ENCODE measurements around the gene NR1D1.

The NR1D1 gene

DNA sequence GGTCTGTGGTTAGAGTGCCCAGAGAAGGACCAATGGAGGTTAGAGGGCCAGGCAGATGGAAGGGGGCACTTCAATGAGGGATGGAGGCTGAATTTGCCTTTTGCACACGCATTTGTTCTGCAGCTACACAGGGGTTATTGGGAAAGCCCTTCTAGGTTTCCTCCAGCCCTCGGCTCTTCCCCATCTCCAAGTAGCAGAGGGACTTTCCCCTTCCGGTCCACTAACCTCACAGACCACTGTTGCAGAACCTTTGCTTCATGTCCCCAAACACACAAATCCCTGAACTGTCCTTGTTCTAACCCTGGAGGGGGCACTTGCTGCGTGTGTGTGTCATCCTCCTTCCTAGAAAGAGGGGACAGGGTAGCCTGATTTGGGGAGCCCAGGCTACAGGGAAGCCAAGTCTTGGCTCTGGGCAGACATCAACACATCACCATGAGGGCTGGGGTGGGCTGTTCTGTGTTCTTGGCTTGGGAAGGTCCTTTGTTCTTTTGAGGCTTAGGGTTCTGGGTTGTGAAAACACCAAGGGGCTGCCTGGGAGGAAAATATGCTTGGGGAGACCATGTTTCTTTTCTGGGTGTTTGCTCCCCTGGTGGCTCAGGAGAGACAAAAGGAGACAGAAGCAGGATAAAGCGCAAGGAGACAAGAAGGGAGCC lies 7.3 kb upstream of the NR1D1 start:
- TF ChIP-seq JUND (IDR thresholded peaks at IDR 0.05; ENCODE audit: low read depth) = no peak
- in situ Hi-C loops (cut with HindIII; ENCODE audit: low pct_unique_long_range_greater_than_20kb, low sequenced_read_pairs) = no loop called here
- no peak for DNase-seq (ENCODE audit: low read depth in 1 of 2, low spot score in 1 of 2)

DNA sequence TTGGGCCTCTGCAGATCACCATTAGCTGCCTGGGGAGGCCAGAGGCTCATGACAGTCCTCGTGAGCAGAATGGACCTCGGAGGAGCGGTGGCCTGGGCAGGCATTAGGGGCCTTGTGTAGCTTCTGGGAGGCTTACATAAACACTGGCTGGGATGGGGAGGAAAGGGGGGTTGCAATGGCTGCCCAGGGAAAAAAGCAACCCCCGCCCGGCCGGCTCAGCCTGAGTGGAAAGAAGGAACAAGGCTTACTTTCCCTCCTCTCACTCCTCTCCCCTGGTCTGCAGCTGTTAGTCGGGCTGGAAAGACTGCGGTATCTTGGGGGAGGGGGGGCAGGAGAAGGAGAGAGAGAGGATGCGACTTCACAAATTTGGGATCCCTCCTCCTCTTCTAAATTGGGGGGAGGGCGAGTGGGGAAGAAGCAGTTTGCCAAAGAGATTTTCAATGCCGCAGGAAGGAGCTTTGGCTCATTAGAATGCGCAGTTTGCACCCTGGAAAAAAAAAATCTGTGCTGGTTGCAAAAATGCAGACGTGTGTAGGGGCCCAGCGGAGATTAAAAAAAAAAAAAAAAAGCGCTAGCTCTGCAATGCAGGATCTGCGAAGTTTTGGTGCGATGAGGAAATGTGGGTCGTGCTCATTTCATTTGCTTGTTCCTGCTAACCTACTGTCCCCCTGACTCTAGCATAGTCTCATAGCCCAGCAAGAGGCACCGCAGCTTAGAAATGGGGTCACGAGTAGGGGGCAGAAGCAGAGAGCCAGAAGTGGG lies 6.6 kb upstream of the NR1D1 start:
- DNase-seq (ENCODE audit: low read depth in 1 of 2, low spot score in 1 of 2) = no peak
- TF ChIP-seq JUND (IDR thresholded peaks at IDR 0.05; ENCODE audit: low read depth) = no peak
- in situ Hi-C loops (cut with HindIII; ENCODE audit: low pct_unique_long_range_greater_than_20kb, low sequenced_read_pairs) = no loop called here

DNA sequence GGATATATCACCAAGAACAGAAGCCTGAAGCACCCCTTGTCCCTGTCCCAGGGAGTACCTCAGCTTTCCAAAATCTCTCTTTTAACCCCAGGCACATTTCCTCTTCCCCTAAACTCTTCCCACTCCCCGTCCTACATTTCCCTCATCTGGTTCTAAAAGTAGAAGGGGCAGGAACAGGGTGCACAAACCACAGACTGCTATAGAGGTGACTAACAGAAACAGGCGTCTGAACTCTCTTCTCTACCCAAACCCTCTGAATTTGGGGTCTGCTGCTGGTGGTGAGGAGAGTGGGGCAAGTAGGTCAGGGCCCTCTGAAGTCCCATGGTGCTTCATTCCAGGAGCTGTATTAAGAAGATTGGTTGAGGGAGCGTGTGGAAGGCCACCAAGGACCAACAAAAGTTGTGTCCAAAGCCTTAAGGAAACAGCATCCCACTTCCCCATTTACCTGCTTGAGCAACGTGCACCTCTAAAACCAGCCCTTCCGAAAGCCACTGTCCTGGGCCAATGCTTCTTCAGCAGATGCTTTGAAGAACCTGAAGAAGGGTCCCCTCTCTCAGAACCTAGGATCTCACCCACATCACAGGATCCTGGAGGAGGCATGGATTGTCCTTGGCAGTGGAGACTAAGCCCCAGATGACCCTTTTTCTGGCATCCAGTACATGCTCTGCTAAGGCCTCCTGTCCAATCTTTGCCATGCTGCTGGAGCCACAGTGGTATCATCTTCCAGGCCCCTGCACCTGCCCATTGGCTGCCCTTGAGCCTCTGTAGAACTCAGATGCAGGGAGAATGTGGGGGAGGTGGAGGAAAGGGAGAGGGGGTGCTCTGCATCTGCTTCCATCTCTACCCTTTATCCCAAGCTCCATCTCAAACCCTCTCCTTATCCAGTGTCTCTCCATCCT lies 5.7 kb upstream of the NR1D1 start:
- no peak for DNase-seq (ENCODE audit: low read depth in 1 of 2, low spot score in 1 of 2)
- TF ChIP-seq JUND (IDR thresholded peaks at IDR 0.05; ENCODE audit: low read depth) = no peak
- in situ Hi-C loops (cut with HindIII; ENCODE audit: low pct_unique_long_range_greater_than_20kb, low sequenced_read_pairs) = no loop called here

DNA sequence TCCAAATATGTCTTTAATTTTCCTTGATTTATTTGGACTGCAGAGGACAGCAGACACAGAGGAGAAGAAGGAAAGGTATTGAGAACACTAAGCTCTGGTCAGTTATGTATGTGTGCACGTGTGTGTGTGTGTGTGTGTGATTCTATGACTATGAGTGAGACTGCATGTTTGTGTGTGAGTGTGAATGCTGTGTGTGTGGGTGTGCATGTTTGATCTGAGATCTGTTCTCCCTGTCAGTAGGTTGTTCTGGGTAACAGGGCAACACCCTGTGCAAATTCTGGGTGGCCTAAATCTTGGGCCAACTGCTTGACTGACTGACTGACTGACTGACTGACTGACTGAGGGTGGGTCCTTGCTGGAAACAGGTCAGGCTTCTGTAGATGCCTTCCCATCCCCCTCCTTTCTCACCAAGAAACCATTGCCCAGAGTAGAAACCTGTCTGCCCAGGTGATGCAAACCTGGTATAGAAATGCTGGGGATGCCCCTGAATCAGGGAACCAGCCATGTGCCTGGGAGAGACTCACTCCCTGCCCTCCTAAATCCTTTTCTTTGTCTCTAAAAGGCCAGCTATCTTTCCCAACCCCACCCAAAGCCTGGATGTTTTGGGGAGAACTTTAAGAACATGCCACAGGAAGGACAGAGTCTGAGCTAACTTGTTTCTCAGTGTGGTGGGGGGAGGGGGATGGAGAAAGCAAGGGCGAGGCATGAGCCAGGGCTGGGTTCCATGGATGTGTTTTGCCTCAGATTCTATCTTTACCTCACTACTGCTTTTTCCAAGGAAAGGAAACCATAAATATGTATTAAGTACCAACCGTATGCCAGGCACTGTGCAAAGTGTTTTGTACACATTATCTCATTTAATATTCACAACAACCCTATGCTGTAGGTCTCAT lies 4.5 kb upstream of the NR1D1 start:
- in situ Hi-C loops (cut with HindIII; ENCODE audit: low pct_unique_long_range_greater_than_20kb, low sequenced_read_pairs) = no loop called here
- no peak for TF ChIP-seq JUND (IDR thresholded peaks at IDR 0.05; ENCODE audit: low read depth)
- peak in 1 of 2 experiments; percentile 48 for DNase-seq (ENCODE audit: low read depth in 1 of 2, low spot score in 1 of 2)

DNA sequence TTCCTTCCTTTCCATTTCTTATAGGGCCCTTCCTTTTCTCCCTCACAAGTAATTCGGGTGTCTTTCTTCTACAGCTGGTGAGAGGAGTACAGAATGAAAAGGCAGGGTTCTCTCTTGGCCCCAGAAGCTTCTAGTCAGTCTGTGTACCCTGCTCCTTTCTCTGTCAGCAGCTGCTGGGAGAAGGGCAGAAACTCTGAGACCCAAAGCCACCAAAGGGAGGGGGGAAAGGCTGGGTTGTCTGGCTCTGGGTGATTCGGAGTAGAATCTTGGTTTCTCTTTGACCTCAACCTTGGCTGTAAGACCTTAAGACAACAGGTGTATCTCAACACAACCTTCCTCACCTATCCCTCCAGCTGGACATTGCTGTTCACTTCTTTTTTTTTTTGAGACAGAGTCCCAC lies 3.3 kb upstream of the NR1D1 start:
- in situ Hi-C loops (cut with HindIII; ENCODE audit: low pct_unique_long_range_greater_than_20kb, low sequenced_read_pairs) = no loop called here
- DNase-seq (ENCODE audit: low read depth in 1 of 2, low spot score in 1 of 2) = no peak
- TF ChIP-seq JUND (IDR thresholded peaks at IDR 0.05; ENCODE audit: low read depth) = no peak

DNA sequence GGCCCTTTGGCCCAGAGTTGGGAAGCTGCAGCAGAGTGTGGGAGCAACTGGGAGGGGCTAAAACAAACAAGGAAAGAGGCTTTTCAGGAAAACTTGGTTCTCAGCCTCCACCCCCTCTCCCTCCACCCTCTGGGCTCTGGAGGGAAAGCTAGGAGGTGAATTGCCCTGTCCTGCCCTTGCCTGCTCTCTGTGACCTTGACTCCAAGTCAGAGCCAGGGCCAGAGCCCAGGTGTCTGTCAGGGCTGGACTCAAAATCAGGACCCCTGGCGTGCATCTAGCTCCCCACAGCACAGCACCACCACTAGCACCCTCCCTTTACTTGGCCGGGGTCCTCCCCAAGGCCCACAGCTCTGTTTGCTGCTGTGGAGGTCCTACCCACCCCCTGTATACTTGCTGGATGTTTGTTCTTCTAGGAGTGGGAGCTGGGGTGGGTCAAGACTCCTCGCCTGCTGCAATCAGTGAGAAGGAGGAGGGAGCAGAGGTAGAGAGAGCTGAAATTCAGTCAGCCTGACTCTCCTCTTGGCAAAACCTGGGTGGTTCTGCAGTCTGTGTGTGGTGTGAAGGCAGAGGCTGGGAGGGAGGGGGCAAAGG lies 2.8 kb upstream of the NR1D1 start:
- no peak for DNase-seq (ENCODE audit: low read depth in 1 of 2, low spot score in 1 of 2)
- no peak for TF ChIP-seq JUND (IDR thresholded peaks at IDR 0.05; ENCODE audit: low read depth)
- in situ Hi-C loops (cut with HindIII; ENCODE audit: low pct_unique_long_range_greater_than_20kb, low sequenced_read_pairs) = no loop called here

DNA sequence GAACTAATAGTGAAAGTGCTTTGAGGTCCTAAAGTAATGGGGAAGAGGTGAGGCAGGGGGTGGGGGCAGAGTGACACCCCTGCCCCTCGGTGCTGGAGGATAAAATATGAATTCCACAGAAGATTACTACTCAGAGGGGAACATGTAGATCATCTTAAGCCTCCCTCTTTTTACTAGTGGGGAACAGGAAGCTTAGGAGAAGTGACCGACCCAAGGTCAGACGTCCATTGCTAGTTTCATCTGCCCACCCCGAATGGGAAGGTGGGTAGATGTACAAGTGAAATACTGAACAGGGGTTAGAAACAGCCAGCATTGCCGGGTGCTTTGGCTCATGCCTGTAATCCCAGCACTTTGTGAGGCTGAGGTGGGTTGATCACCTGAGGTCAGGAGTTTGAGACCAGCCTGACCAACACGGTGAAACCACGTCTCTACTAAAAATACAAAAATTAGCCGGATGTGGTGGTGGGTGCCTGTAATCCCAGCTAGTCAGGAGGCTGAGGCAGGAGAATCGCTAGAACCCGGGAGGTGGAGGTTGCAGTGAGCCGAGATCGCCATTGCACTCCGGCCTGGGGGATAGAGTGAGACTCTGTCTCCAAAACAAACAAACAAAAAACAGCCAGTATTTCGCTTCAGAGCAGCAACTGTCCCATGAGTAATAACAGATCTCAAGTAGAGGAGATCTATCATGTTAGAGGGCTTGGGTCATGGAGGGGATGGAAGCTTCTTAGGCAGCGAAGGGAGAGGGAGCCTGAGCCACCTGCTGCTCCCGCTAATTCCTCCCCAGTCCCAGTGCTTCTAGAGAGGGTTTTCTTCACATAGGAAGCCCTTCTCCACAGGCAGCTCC lies 1.2 kb upstream of the NR1D1 start:
- TF ChIP-seq JUND (IDR thresholded peaks at IDR 0.05; ENCODE audit: low read depth) = no peak
- in situ Hi-C loops (cut with HindIII; ENCODE audit: low pct_unique_long_range_greater_than_20kb, low sequenced_read_pairs) = no loop called here
- no peak for DNase-seq (ENCODE audit: low read depth in 1 of 2, low spot score in 1 of 2)

DNA sequence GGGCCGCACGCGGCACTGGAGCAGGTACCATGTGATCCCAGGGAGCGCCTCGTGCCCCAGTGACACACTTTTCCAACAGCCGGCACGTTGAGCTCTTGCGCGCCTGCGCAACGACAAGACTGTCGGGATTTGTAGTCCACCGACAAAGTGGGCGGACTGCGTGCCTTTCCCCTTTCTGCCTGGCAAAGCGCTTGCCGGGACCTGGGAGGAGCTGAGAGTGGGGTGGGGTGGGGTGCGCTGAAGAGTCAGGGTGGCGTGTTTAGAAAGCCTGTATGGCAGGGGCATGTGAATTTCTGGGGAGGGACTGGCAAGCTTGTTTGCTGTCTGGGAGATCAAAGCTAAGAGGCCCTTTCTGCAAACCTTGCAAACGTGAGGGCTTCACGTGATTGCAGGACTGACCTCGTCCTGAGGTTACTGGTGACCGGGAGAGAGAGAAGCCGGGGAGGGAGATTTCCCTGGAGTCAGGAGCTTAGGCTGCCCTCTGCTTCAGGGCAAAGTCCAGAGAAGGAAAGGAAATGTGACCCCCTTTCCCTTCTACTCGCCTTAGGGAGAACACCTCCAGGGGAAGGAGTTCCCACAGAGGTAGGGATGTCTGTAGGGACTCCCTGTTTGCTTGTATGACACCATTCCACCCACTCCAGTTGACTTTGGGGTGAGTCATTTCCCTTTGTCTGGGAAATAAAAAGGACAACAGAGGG lies 429 bp upstream of the NR1D1 start:
- peak; percentile 95 to 100 for DNase-seq (ENCODE audit: low read depth in 1 of 2, low spot score in 1 of 2)
- no peak for TF ChIP-seq JUND (IDR thresholded peaks at IDR 0.05; ENCODE audit: low read depth)
- in situ Hi-C loops (cut with HindIII; ENCODE audit: low pct_unique_long_range_greater_than_20kb, low sequenced_read_pairs) = no loop called here

DNA sequence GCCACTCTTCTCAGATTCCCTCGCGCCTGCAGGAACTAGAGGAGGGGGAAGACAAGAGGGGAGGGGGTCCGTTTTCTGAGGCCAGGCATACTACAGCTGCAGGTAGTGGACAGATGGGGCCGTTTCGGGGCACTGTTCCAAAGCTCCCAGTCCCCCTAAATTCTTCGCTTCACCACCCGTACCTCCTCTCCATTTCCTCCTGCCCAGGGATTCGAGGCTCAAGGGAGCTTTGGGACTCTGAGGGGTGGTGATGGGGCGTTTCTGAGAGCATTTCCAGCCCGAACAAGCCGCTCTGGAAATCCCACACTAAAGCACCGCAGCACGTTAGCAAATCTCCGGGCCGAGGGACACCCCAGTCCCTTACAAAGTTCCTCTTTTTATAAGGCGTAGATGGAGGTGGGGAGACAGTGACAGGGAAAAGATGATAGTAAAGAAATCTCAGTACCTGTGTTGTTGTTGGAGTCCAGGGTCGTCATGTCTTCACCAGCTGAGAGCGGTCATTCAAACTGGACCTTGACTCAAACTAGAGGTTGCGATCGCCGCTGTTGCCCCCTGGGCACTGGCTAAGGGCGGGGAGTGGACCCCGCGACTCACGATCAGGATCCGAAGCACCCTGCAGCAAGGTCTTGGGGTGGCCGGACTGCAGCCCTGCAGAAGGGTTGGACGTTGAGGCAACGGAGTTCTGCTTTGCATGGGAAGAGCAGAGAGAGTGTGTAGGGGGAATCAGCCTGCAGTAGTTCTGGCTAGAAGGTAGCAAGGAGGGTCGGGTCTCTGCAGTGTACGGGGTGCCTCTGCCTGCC lies 570 bp downstream of the NR1D1 start:
- DNase-seq (ENCODE audit: low read depth in 1 of 2, low spot score in 1 of 2) = no peak
- in situ Hi-C loops (cut with HindIII; ENCODE audit: low pct_unique_long_range_greater_than_20kb, low sequenced_read_pairs) = no loop called here
- no peak for TF ChIP-seq JUND (IDR thresholded peaks at IDR 0.05; ENCODE audit: low read depth)
